Erythroblast (primary cell): Measurements from ENCODE around the gene ANK3.

Experiments used
- DNase-seq, 2 experiments: peaks; one replicate each; lab custom pipeline; 2025; lab: John Stamatoyannopoulos, UW
- GATA1 ChIP-seq: IDR thresholded peaks from 2 replicates; pipeline ENCODE4 v1.6.1; 2011; ENCODE audit warnings: low read depth, mild to moderate bottlenecking, control low read depth, low read length, moderate library complexity
- POLR2A ChIP-seq: IDR thresholded peaks from 2 replicates; pipeline ENCODE4 v1.6.1; 2011; ENCODE audit warnings: mild to moderate bottlenecking, low read length

ANK3 gene

DNA sequence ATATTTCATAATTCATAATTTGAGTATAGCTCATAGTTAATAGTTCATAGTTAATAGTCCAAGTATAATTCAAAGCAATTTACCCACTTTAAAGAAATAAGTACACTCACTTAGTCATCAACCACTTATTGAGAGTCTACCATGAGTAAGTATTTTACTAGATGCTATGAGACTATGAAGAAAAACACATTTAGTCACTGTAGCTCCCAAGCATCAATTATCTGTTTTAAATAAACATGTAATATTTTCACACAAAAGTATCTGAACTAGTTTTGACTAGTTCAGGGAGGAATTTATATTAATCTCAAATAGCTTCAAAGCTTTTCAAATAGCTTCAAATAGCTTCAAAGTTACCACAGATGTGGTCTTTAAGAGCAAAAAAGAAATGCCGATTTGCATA, 119.2 kb downstream of the ANK3 start:
- TF ChIP-seq GATA1 = no peak
- TF ChIP-seq POLR2A = no peak
- no peak for DNase-seq

DNA sequence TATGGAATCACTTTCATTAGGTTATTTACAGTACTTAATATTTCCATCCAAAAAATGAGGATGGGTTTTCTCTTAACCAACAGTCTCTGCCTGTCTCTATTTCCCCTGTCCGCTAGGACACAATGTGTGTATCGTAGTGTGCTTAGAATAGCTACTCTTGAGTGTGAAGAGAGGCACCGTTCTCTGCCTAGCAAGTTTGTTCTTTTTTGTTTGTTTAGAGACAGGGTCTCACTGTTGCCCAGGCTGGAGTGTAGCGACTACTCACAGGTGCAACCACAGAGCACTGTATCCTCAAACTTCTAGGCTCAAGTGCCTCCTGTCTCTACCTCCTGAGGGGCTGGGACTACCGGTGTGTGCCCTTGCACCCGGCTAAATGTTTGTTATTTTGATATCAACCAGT, 121.9 kb downstream of the ANK3 start:
- TF ChIP-seq POLR2A (no peak), GATA1 (no peak)
- no peak for DNase-seq

DNA sequence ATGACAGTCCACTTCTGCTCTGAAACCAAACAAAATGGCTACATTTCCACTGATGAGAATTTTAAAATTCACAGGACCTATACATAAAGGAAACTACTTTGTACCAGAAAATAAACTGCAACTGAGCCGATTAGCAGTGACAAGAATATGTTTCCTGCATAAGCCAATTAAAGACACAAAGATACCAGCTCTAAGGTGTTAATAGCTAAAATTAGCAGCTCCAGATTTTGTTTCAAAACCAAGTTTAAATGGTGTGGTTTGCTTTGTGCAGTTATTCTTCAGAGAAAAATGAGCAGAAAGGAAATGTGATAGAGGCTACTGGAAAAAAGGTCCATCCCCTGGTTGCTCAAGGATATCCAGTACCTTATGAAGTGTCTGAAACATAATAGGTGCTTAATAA, 123.2 kb downstream of the ANK3 start:
- no peak for TF ChIP-seq POLR2A
- TF ChIP-seq GATA1 = no peak
- DNase-seq = no peak

DNA sequence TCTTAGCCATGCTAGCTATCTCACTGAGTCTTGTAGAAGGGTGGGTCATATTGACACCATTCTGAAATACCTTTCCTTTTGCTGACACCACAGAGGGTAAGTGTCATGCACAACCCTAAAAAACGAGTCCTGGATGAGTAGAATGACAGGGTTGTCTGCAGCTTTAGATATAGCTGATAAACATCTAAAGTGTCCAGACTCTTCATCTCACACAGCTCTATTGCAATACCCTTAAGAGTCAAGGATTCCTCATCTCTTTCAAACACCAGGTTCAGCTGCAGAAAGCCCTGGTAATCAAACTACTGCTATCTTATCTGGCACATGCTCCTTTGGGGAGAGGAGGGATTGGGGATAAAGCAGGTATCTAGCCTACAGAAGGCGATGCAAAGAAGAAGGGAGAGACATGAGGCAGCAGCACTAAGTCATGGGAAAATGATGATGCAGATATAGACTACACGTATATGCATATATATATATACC, 127.0 kb downstream of the ANK3 start:
- peak; percentile 44 to 86 for DNase-seq
- TF ChIP-seq GATA1 = no peak
- TF ChIP-seq POLR2A = no peak

DNA sequence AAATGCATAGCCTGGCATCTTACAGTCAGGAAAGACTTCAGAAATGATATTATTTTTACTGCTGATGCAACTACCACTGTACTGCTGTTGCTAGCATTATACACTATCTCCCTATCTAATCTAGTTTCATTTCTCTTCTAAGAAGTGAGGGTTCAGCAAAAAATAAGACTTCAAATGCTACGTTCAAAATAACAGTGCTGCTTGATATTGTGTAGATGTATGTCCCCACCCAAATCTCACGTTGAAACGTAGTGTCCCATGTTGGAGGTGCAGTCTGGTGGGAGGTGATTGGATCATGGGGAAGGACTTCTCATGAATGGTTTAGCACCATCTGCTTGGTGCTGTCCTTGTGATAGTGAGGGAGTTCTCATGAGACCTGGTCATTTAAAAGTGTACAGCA, 129.4 kb downstream of the ANK3 start:
- DNase-seq = peak in 1 of 2 experiments; percentile 41
- TF ChIP-seq GATA1 (no peak), POLR2A (no peak)

DNA sequence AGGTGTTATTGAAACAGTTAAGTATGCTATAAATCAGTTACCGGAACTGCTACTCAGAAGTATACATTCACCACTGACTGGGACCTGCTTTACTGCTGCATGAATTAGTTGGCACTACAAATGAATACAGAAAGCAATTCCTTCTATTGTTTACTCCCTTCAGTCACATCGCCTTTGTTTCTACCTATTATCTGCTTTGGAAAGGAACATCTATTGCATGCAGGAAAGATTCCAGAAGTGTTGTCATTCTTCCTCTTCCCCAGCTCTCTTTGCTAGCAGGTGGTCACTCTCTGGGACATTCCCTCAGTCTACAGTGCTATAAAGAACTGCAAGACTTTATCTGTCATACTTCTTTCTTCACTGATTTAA, 131.3 kb downstream of the ANK3 start:
- TF ChIP-seq GATA1 (no peak), POLR2A (no peak)
- DNase-seq = no peak

DNA sequence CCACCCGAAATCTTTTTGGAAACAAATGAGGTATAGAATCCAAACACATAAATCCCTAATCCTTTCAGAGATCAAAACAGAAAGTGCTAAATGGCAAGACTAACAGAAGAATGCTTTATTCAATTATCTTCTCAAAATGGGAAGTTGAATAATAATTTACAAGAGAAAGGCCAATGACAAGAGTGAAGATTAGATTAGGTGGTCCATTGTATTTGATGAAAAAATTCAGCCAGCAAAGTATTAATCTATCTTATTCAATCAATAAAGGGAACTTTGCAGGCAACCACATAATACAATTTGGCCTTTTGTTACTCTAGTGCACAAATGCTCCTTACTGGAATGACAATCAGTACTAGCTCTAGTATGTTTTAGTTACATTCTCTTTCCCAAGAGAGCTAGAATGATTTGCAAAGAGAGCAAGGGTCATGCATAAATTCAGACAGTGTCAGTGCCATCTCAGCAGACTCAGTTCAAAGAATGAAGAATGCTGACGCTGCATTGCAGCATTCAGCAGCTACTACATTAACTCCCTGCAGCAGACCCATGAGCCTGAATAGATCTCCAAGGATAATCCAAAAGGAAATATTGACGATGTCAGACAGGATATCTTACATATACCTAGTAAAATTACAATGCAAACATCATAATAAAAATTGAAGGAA, 131.8 kb downstream of the ANK3 start:
- TF ChIP-seq GATA1 (no peak), POLR2A (no peak)
- DNase-seq = no peak

DNA sequence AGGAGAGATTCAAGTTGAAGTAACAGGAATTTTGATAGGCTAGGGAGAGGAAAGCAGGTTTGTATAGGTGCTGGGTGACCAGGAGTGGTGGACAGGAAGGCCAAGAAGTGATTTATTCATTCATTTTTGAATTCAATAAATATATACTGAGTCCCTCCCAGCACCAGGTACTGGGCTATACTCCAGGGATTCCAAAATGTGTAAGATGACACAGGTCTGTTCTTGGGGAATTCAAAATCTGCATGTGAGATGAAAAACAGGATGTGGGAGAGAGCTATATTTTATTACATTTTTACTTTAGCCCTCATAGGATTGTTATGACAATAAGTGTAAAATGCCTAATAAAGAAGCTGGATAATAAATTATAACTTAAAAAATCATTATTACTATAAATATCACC, 134.9 kb downstream of the ANK3 start:
- no peak for DNase-seq
- TF ChIP-seq POLR2A = no peak

DNA sequence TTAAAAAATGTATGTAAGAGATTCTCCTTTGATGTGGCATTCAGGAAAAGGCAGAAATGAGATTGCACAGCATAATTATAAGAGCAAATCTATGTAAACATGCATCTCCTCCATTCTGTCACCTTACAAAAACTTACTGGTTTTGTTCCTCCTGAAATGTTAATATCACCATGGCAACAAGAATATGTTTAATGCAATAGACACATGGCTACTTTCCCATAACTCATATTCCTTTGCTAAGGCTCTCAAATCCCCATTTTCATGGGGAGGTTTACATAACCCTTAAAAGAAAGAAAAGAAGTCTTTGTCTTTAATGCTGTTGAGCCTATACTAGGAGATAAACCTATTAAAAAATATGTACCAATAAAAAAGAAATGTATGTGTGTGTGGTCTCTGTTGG, 136.2 kb downstream of the ANK3 start:
- no peak for DNase-seq
- TF ChIP-seq POLR2A = no peak
- no peak for TF ChIP-seq GATA1

DNA sequence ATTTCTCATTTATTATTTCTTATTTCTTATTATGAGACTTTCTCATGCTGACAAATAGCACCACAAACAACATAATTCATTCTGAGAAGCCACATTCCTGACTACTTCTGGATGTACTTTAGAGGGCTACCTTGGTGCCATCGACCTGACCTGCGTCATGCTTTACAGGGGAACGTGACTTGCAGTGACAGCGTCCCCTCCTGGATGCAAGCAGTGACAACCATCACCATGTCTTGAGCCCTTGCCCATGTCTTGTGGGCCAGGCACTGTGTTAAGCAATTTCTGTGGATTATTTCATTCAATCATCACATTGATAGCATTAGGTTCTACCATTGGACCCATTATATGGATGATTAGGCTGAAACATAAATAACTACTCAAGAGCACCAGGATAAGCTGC, 137.0 kb downstream of the ANK3 start:
- TF ChIP-seq GATA1 (no peak), POLR2A (no peak)
- DNase-seq = no peak

DNA sequence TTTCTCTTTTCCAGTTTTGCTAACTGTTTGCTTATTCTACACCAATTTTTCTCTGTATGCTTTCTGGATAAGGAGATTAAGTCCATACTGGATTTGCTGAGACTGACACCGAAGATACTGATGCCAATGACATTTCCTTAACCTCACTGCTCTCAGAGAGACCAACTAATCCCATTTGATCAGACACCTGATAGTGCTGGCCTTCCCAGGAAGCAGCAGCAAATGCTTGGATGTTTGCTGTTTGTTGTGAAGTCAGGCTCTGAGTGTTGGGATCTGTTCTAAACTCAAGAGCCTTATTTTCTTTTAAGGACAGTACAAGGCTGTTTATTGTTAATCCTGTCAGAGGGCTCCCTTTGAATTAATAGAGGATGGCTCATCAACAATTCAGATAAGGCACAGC, 143.3 kb downstream of the ANK3 start:
- TF ChIP-seq GATA1 (no peak), POLR2A (no peak)
- DNase-seq = no peak

GRCh38 chr10:60239228-60239627, 150.4 kb downstream of the ANK3 start:
- DNase-seq = no peak
- TF ChIP-seq POLR2A (no peak), GATA1 (no peak)

GRCh38 chr10:60238759-60239100, 150.9 kb downstream of the ANK3 start:
- no peak for TF ChIP-seq POLR2A
- TF ChIP-seq GATA1 = no peak
- DNase-seq = no peak

DNA sequence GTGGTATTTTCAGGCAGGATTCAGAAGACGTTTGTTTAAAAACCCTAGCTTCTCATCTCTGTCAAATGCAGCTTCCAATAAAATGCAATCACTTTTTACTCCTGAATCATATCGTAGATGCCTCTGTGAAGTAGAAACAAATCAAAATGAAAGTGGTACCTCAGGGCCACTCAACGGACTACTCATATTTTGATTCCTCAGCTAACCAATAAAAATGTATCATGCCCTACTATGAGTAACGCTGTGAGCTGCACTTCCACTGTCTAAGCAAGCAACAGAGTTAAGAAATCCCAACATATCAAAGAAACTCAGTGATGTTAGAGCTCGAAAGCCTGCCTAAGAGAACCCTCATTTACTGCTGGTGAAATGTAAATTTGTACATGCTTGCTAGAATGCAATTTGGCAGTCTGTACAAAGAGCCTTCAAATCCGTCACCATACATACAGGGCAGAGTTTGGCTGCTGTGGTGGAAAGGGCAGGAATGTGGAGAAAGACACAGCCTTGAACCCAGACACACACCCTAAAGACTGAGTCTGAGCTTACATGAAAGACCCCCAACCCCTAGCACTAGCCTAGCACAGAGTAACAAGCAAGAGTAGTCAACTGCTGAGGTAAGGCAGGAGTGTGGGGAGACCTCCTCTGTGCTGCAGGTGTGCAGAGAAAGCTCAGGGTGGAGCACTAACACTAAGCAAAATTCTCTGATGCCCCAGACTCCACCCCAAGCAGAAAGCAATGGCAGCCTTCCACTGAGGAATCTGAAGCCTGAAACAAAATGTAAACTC, 151.5 kb downstream of the ANK3 start:
- DNase-seq = no peak
- TF ChIP-seq GATA1 (no peak), POLR2A (no peak)

GRCh38 chr10:60236869-60237524, 152.7 kb downstream of the ANK3 start:
- no peak for DNase-seq
- TF ChIP-seq POLR2A (no peak), GATA1 (no peak)
